GM21390 (cell line): ENCODE measurements around the gene CASP3.
"Not testable (repeated sequence)": the region's sequence is repeated elsewhere in the genome, so short reads cannot be mapped to it uniquely, and the experiment has no call there.

Source experiments
- ATAC-seq: cut with Tn5 transposase; IDR thresholded peaks from one replicate; pipeline ENCODE4 v1.9.1; 2021; ENCODE audit not compliant: unreplicated experiment

CASP3 gene

DNA sequence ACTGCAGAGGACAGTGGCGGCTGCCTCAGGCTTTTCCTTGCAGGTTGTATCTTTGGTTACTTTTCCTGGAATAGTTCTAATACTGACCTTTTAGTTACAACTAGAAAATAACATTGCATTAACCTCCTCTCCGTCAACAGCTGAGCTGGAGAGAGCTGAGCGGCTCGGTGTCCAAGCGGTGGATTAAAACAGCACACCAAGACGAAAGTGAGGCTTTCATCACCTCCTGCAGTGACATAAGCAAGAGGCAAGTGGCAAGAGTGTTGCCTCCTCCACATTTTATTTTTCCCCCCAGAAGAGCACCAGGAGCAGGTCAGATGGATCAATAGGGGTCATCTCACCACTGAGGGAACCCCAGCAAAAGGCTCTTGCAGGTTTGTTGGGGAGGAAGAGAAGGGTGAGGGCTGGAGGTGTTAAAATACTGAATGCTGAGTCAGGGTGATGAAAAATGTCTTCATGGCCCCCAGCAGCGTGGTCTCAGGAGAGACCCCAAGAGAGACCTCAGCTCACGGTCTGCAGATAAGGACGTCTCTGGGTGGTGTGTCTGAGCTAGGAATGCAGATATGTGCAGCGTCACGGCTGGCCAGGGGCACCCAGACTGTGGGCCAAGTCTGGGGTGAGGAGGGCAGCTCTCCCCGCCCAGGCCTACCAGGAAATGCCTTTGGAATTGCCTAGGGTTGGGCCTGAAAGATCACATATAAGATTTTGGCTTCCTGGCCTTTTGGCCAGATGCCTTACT is 50.3 kb downstream of the CASP3 start:
- ATAC-seq: no peak

- no peak for ATAC-seq
These were observed 52.5 kb downstream of the CASP3 start for GRCh38 chr4:184596617-184597185.

DNA sequence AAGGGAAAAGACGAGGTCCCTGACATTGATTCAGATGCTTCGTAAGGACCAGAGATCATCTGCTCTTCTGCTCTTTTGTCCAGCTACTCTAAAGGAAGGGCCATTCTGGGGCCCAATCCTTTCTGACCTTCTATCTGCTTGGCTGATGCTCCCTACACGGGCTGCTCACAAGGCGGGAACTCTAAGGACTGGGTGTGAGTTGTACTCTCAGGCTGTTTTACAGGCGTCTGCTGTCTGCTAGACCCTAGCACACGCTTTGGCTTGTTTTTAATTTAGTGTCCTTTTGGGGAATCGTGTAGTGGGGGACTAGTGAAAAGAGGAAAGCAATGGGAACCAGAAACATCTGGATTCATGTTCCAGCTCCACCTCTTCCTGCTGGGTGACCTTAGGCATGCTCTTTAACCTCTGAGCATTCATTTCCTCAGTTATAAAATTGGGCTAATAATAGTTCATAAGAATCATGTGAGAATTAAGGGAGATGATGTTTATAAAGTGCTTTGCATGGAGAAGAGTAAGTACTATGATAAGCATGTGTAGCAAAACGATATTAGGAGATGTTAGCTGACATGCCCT is 53.1 kb downstream of the CASP3 start:
- no peak for ATAC-seq

GRCh38 chr4:184595430-184595829 is 53.8 kb downstream of the CASP3 start:
- no peak for ATAC-seq

GRCh38 chr4:184593461-184593860 is 55.8 kb downstream of the CASP3 start:
- no peak for ATAC-seq

GRCh38 chr4:184591747-184592270 is 57.4 kb downstream of the CASP3 start:
- ATAC-seq: not testable (repeated sequence)

DNA sequence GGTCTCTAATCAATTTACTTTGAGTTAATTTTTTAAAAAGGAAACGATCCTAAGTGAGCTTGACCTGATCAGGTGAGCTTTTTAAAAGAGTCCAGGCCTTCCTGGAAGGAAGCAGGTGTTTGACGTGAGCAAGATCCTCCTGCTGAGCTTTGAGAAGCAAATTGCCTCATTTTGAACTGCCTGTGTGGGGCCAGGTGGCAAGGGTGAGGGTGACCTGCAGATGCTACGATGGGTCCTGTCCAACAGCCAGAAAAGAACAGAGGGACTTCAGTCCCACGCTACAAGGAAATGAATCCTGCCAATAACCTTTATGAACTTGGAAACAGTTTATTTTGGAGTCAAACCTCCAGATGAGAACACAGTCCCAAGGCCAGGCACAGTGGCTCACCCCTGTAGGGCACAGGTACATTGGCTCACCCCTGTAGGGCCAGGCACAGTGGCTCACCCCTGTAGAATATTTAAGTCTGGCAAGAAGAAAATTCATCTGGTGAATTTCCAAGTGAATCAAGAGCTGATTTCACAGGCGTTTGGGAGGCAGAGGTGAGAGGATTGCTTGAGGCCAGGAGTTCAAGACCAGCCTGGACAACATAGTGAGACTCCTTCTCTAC is 58.1 kb downstream of the CASP3 start:
- no peak for ATAC-seq

GRCh38 chr4:184590196-184590595 is 59.1 kb downstream of the CASP3 start:
- ATAC-seq: no peak

DNA sequence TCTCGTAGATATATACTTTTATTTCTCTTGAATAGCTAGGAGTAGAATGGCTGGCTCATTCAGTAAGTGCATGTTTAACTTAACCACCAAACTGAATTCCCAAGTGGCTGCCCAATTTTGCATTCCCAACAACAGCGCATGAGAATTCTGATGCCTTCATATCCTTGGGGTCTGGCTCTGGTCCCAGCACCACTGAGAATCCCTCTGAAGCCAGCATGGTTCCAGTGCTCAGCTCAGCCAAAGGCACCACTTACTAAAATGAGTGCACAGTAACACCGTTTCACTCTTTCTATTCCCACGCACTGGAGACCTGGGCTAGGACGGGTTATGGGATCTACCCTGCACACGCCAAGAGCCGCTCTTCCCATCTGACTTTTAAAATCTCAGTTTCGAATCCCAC is 60.4 kb downstream of the CASP3 start:
- ATAC-seq: no peak

GRCh38 chr4:184587701-184588100 is 61.5 kb downstream of the CASP3 start:
- ATAC-seq: no peak

DNA sequence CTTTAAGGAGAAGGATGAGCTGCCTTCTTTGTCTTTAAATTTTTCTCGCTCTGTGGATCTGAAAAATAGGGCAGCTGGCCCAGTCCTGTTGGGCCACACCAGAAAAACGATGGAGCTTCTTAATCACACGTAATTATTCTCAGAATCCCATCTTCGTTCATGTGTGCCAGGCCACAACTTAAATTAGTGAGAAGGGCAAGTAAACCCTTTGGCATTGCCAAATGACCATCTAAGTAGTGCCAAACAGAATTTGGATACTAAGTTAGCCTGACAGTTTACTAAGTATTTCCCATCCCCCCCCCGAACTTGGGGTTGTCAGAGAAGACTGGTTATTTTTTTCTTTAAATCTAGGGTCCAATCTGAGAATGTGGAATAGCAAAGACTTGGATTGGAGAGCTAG is 62.0 kb downstream of the CASP3 start:
- no peak for ATAC-seq

DNA sequence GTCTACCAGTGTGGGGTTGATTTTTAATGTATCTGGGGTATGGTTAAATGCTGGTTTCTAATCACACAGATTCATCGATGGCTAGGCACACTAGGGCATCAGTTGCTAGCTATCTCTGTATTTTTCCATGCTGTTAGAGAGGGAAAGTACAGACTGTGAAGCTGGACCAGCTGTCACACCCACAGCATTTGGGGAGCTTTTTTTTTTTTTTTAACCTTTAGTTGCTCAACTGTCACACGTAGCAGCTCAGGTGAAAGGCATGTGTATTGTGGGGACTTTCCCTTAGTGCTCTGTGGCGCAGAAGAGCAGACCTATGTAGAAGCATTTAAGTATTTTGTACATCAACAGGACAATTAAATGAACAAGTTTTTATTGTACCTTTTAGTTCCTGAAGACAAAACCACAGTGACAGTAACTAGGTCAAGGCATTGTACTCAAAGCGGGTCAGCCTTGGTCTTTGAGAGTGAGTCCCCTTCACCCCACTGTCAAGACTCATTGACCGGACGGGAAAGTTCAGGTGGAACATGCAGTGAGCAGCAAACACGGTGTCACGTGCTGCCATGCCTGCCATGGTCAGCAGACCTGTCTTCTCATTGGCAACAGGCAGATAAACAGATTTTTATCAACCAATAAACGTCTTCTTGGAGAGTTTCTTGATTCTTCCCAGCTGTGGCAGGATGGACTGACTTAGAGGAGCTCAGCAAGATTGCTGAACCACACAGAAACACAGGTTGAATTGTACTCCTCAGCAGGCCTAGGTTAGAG is 65.3 kb downstream of the CASP3 start:
- no peak for ATAC-seq
